GM15510 (cell line): ENCODE data around the gene MANBA.

Source experiments
- POLR2A ChIP-seq: IDR thresholded peaks from 3 replicates; pipeline ENCODE4 v1.6.1; 2011; ENCODE audit warnings: borderline replicate concordance; ENCODE audit not compliant: insufficient read length; ENCODE audit errors: extremely low read depth

MANBA gene

DNA sequence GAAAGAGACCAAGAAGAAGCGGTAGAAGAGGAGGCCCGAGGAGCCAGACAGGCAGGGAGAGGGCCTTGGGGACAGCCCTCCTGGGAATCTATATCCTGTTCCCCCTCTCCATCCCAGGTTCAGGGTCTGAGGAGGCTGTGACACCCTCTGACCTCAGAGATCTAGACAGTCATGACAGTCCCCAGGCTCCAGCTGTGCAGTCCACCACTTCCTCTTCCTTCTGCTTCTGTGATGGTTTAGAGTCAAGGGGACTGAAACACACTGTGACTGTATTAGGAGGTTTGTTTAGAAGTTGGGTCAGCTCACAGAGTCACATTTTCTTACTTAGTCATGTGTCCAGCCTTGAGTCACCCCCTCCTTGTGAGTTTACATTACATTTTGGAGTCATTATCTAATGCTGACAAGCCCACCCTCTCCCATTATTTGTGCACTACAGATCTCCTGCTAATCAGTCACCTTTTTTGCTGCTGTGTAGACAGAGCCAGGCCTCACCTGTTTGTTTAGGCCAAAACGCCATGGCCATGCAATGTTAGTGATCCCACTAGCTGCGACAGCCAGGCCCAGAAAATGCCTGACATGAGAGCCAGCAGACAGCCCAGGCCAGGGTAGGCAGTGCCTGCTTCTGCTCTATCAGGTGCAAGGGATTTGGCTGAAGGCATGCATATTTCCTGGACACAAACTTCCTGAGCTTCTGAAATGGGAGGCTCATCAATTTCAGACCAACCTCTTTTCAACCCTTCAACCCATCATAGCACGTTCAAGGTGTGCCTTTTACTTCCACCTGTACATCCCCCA lies 26.0 kb downstream of the MANBA start:
- no peak for TF ChIP-seq POLR2A

GRCh38 chr4:102734116-102734515 lies 26.7 kb downstream of the MANBA start:
- TF ChIP-seq POLR2A = no peak

DNA sequence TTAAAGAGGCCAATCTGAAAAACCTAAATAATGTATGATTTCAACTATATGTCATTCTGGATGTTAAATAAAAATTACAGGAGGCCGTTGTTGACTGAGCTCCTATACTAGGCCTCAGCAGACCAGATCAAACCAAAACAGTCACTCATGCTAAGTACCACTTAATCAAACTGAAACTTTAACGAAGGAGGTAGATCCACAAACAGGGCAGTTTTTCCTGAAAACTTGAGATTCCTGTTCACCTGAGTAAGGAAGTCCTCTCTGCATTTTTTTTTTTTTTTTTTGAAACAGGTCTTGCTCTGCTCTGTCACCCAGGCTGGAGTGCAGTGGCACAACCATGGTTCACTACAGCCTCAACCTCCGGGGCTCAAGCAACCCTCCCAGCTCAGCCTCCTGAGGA lies 27.7 kb downstream of the MANBA start:
- TF ChIP-seq POLR2A = no peak

DNA sequence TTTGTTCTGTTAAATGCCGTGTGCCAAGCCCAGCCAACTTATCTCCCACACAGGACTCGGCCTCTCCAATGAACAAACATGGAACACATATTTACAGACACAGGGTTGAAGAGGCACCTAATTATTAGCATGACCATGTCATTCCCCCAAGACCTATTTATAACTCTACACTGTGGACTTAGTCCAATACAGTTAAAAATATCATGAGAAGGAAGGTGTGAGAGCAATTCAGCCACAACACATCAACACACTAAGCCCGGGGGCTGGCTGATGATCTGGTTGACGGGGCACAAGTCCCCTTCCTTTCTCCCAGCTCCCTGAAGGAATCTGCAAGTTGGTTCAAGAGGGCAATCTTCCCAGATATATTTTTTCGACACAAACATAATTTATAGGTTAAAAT lies 28.1 kb downstream of the MANBA start:
- no peak for TF ChIP-seq POLR2A

- no peak for TF ChIP-seq POLR2A
Measured at GRCh38 chr4:102730968-102731533, 29.7 kb downstream of the MANBA start.

DNA sequence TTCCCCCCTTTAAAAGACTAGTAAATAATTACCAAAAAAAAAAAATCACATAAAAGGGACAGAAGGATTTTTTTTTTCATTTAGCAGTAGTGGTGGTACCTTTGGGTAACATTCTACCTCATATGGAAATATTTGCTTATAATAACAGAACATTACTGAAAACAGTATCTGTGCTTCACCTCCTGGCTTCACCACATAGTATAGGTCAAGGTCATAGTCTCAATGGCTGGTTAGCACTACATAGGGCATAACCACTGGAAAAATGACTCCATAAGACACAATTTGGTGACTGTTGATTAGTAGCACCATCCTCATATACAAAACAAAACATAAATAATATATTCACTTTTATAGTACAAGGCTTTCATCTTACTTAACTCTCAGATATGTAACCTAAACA lies 34.7 kb downstream of the MANBA start:
- TF ChIP-seq POLR2A = no peak

- no peak for TF ChIP-seq POLR2A
Measured at GRCh38 chr4:102725229-102725628, 35.5 kb downstream of the MANBA start.

GRCh38 chr4:102723511-102723910 lies 37.3 kb downstream of the MANBA start:
- no peak for TF ChIP-seq POLR2A

- TF ChIP-seq POLR2A = no peak
Measured at GRCh38 chr4:102722740-102723139, 38.0 kb downstream of the MANBA start.

DNA sequence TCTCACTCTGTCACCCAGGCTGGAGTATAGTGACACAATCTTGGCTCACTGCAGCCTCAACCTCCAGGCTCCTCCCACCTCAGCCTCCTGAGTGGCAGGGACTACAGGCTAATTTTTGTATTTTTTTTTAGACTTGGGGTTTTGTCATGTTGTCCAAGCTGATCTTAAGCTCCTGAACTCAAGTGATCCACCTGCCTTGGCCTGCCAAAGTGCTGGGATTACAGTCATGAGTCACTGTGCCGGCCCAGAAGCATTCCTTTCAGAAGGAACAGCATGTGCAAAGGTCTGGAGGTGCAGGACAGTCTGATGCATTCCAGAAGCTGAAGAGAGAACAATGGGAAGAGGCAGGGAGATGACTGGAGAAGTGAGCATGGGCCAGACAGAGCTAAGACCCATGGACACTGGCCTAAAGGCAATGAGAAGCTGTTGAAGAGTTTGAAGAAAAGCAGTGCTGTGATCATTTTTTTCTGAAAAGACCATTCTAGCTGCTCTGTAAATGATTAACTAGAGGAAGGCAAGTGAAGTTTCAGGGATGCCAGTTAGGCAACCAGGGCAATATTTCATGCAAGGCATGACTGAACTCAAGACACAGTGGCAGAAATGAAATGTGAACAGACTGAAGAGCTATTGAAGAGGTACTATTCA lies 43.2 kb downstream of the MANBA start:
- no peak for TF ChIP-seq POLR2A

GRCh38 chr4:102715057-102715456 lies 45.7 kb downstream of the MANBA start:
- no peak for TF ChIP-seq POLR2A

- no peak for TF ChIP-seq POLR2A
Measured at GRCh38 chr4:102713096-102713495, 47.7 kb downstream of the MANBA start.

GRCh38 chr4:102710986-102711385 lies 49.8 kb downstream of the MANBA start:
- no peak for TF ChIP-seq POLR2A

- no peak for TF ChIP-seq POLR2A
Measured at GRCh38 chr4:102707150-102707549, 53.6 kb downstream of the MANBA start.

DNA sequence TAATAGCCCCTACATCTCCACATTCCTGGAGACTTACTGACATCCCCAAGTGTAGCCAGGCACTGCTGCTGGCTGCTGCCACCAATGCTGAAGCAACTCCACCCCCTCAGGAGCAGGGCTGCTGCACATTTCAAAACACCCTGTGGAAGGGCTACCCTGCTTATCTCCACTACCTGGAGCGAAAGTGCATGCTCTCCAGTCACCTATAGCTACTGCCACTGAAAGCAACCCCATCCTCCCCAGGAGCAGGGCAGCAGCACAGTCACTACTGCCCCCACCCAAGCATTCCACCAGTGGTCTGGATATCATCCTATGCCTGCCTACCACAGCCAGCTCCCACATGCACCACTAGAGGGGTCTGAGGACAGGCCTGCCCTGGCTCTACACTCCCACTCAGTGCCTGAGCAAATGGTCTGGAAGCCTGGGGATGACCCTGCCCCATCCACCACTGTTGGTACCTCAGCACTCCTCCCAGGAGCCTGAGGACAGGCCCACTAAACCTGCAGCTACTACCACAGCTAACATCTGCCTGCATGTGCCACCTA lies 55.3 kb downstream of the MANBA start:
- no peak for TF ChIP-seq POLR2A
